ENCODE data around the gene SH3BP2.

DNA sequence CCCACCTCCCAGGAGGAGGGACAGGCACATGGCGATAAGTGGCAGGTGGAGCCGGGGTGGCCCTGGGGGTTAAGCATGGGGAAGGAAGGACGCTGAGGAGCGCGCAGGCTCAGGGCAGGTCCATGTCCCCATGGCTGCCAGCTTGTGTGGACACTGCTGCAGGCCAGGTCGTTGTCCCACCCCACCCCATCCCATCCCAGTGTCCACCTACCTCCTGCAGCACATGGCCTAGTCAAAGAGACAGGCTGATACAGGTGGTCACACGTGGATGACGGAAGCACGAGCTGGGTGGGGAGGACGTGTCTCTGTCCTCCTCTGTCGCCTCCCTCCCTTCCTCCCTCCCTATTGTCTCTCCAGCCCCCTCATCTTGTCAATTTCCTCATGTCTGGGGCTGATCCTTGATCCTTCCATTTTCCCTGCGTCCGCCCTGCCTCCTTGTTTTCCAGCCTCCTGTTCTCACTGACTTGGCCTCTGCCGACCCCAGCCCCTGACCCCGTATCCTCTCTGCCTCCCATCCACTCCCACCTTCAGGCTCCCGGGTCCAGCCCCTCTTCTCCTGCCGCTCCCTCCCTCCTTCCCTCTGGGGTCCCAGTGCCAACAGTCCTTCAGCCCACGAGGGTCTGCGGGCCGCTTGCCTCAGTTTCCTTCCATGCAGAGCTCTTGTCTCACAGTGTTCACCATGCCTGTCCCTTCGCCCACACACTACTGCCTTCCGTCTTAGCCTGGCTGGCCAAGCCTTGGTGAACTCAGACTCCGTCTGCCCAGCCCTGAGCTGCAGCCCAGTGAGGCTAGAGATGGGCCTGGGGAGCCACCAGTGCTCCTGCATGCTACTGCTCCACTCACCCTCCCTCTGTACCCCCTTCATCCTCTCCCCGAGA, 35.2 kb downstream of the SH3BP2 start:
- TF ChIP-seq POLR2AphosphoS5 (IDR thresholded peaks at IDR 0.05; ENCODE audit: low read depth, low read length) (no peak), TAF1 (IDR thresholded peaks at IDR 0.05; ENCODE audit: borderline replicate concordance, low read depth, low read length) (no peak), POLR2A (IDR thresholded peaks at IDR 0.05; ENCODE audit: low read depth, low read length) (no peak)
